OCI-LY1 (cell line): ENCODE measurements around the gene HOXC10.

Experiments
- EZH2 ChIP-seq: fragments of 200-600 bp; sonication (generic), shearing (Covaris generic); IDR thresholded peaks from 2 replicates; pipeline ENCODE4 v1.8.0; 2017; ENCODE audit warnings: borderline replicate concordance, mixed run types, mild to moderate bottlenecking, antibody characterized with exemption, low read length, moderate library complexity, mixed read lengths
- TF ChIP-seq, protein P1 (sequence below): fragments of 200-600 bp; sonication (generic), shearing (Covaris generic); IDR thresholded peaks from 2 replicates; pipeline ENCODE4 v1.5.1; 2017; ENCODE audit warnings: mild to moderate bottlenecking, antibody characterized with exemption, low read length, moderate library complexity, mixed read lengths

DNA sequence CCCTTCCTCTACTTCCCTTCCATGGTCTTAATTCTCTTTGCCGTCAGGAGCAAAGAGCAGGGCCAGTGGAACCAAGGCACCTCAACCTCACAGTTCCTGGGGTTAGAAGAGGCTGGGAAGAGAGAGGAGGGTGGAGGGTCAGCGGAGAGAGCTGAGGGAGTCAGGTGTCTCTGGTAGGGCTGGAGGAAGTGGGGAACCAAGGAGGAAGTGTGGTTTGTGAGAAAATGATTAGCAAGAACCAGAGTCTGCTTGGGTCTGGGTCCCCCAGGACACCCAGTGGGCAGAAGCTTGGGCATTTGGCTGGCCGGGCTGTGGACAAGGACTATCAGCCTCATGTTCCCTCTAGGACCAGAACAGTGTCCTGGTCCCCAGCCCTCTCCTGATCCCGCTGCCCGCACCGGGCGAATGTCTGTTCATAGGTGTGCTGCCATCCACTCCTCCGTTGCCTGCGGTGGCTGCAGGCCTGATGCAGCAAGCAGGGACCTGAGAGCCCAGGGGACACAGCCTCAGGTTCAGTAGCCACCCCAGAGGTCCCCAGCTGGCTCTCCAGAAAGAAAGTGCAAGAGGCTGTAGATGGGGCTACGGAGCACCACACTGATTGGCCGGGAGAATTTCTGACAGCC lies 27.9 kb upstream of the HOXC10 start:
- TF ChIP-seq, protein P1, sequence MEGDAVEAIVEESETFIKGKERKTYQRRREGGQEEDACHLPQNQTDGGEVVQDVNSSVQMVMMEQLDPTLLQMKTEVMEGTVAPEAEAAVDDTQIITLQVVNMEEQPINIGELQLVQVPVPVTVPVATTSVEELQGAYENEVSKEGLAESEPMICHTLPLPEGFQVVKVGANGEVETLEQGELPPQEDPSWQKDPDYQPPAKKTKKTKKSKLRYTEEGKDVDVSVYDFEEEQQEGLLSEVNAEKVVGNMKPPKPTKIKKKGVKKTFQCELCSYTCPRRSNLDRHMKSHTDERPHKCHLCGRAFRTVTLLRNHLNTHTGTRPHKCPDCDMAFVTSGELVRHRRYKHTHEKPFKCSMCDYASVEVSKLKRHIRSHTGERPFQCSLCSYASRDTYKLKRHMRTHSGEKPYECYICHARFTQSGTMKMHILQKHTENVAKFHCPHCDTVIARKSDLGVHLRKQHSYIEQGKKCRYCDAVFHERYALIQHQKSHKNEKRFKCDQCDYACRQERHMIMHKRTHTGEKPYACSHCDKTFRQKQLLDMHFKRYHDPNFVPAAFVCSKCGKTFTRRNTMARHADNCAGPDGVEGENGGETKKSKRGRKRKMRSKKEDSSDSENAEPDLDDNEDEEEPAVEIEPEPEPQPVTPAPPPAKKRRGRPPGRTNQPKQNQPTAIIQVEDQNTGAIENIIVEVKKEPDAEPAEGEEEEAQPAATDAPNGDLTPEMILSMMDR = no peak
- TF ChIP-seq EZH2 = no peak
